BLaER1 treated with 17β-estradiol and CSF1 and Interleukin-3, amounts not matched to agents 10 nM and 100 nM (cell line): ENCODE measurements around the gene FAM3A.
"Not testable (repeated sequence)": the region's sequence is repeated elsewhere in the genome, so short reads cannot be mapped to it uniquely, and the experiment has no call there.

ENCODE experiments used
- H3K27ac ChIP-seq, 11 experiments: shearing (Covaris generic); formaldehyde crosslinking; 2 replicates each; pipeline ENCODE4 v1.8.1; 2022
- H3K27me3 ChIP-seq, 11 experiments: shearing (Covaris generic); formaldehyde crosslinking; 2 replicates each; pipeline ENCODE4 v1.8.1; 2022
- H3K36me3 ChIP-seq, 11 experiments: shearing (Covaris generic); formaldehyde crosslinking; 2 replicates each; pipeline ENCODE4 v1.8.1; 2022
- H3K4me1 ChIP-seq, 10 experiments: shearing (Covaris generic); formaldehyde crosslinking; 2 replicates each; pipeline ENCODE4 v1.8.1; 2022
- H3K4me2 ChIP-seq, 11 experiments: shearing (Covaris generic); formaldehyde crosslinking; 2 replicates each; pipeline ENCODE4 v1.8.1; 2022
- H3K4me3 ChIP-seq, 10 experiments: shearing (Covaris generic); formaldehyde crosslinking; 2 replicates each; pipeline ENCODE4 v1.8.1; 2022
- H3K9ac ChIP-seq, 11 experiments: shearing (Covaris generic); formaldehyde crosslinking; 2 replicates each; pipeline ENCODE4 v1.8.1; 2022
- H3K9me3 ChIP-seq, 11 experiments: shearing (Covaris generic); formaldehyde crosslinking; replicated peaks in 1 of 11; 2 replicates each; pipeline ENCODE4 v1.8.1; 2022
- H4K20me1 ChIP-seq, 11 experiments: shearing (Covaris generic); formaldehyde crosslinking; 2 replicates each; pipeline ENCODE4 v1.8.1; 2022
- Cebpa-rat ChIP-seq, 11 experiments: shearing (Covaris generic); IDR thresholded peaks; 2 replicates each; pipeline ENCODE4 v1.8.1; 2022

FAM3A gene

GRCh38 chrX:154540897-154541535 lies 25.0 kb upstream of the FAM3A start:
- Histone ChIP-seq H3K9me3 (peaks cover 0 to 10% (median 5%) of the 10 kb centered on the region in 11 experiments; a peak in 10 of 22 replicates), H3K4me2 (peak overlapping the region in 10 of 11 experiments; percentile 70 to 91 (median 84); a peak in 19 of 22 replicates), H3K27ac (peak overlapping the region; percentile 69 to 98 (median 94); a peak in 21 of 22 replicates)

DNA sequence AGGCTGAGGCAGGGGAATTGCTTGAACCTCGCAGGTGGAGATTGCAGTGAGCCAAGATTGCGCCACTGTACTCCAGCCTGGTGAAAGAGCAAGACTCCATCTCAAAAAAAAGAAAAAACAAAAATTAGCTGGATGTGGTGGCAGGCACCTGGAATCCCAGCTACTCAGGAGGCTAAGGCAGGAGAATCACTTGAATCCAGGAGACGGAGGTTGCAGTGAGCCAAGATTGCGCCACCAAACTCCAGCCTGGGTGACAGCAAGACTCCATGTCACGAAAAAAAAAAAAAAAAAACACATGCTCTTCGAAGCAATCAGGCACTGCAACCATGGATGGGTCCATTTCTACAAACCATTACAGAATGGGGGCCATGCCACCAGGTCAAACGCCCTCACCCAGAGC lies 24.3 kb upstream of the FAM3A start:
- Histone ChIP-seq H3K36me3 (peaks cover 6 to 38% (median 16%) of the 10 kb centered on the region in 11 experiments; a peak in 17 of 22 replicates), H4K20me1 (peaks cover 0 to 53% (median 15%) of the 10 kb centered on the region in 11 experiments; a peak in 15 of 22 replicates), H3K4me1 (peaks cover 38 to 64% (median 48%) of the 10 kb centered on the region in 10 experiments), H3K9ac (peak overlapping the region in 5 of 11 experiments; percentile 81 to 87 (median 85); a peak in 4 of 22 replicates), H3K27ac (peak overlapping the region in 8 of 11 experiments; percentile 86 to 98 (median 96); a peak in 14 of 22 replicates), H3K4me2 (peak overlapping the region in 3 of 11 experiments; percentile 70 to 90 (median 83); a peak in 3 of 22 replicates), H3K27me3 (peaks cover 65 to 100% (median 97%) of the 10 kb centered on the region in 11 experiments)
- not testable (repeated sequence) for H3K9me3 ChIP-seq, H3K4me3 ChIP-seq

More at GRCh38 chrX:154540897-154541535, 25.0 kb upstream of the FAM3A start:
- H3K9ac ChIP-seq = peak overlapping the region; percentile 69 to 87 (median 81); a peak in 18 of 22 replicates
- peaks cover 45 to 71% (median 54%) of the 10 kb centered on the region in 10 experiments for H3K4me1 ChIP-seq
- H3K4me3 ChIP-seq = peak overlapping the region in 1 of 10 experiments; percentile 17; a peak in 1 of 20 replicates
- H4K20me1 ChIP-seq = peaks cover 0 to 46% (median 9%) of the 10 kb centered on the region in 11 experiments; a peak in 15 of 22 replicates
- no peak for TF ChIP-seq Cebpa-rat (IDR thresholded peaks at IDR 0.05)
- peaks cover 63 to 100% (median 94%) of the 10 kb centered on the region in 11 experiments for H3K27me3 ChIP-seq
- peaks cover 0 to 36% (median 13%) of the 10 kb centered on the region in 11 experiments; a peak in 14 of 22 replicates for H3K36me3 ChIP-seq

GRCh38 chrX:154539077-154539476 lies 23.0 kb upstream of the FAM3A start:
- H3K4me1 ChIP-seq = peaks cover 25 to 58% (median 39%) of the 10 kb centered on the region in 10 experiments

DNA sequence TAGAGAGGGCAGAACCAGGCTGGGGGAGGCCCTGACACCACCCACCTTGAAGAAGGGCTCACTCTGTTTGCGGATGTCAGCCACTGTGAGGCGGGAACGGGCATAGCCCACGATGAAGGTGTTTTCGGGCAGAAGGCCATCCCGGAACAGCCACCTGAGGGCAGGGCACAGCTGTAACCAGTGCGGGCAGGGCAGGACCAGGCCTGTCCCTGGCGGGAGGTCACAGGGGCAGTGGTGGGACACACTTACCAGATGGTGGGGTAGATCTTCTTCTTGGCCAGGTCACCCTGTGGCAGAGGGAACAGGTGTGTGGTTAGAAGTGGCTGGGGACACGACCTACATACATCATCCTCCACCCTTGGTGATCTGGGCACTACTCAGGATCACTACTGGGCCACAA lies 19.9 kb upstream of the FAM3A start:
- Histone ChIP-seq H3K9ac (no peak overlapping the region; a peak in 1 of 22 replicates), H3K36me3 (peaks cover 22 to 57% (median 41%) of the 10 kb centered on the region in 11 experiments; a peak in 20 of 22 replicates), H3K4me1 (peaks cover 0 to 27% (median 9%) of the 10 kb centered on the region in 10 experiments; a peak in 17 of 20 replicates), H3K27ac (peak overlapping the region in 1 of 11 experiments; percentile 37; a peak in 1 of 22 replicates), H3K4me2 (no peak overlapping the region), H3K4me3 (no peak overlapping the region), H4K20me1 (peaks cover 0 to 79% (median 35%) of the 10 kb centered on the region in 11 experiments; a peak in 16 of 22 replicates), H3K9me3 (no peaks in the 10 kb centered on the region), H3K27me3 (peaks cover 48 to 91% (median 68%) of the 10 kb centered on the region in 11 experiments)
- no peak for TF ChIP-seq Cebpa-rat (IDR thresholded peaks at IDR 0.05)

More at GRCh38 chrX:154539077-154539476, 23.0 kb upstream of the FAM3A start:
- H3K9me3 ChIP-seq = no peaks in the 10 kb centered on the region
- H3K4me2 ChIP-seq = no peak overlapping the region
- peaks cover 64 to 98% (median 88%) of the 10 kb centered on the region in 11 experiments for H3K27me3 ChIP-seq
- no peak for TF ChIP-seq Cebpa-rat (IDR thresholded peaks at IDR 0.05)
- no peak overlapping the region for H3K4me3 ChIP-seq
- H3K36me3 ChIP-seq = peaks cover 8 to 37% (median 19%) of the 10 kb centered on the region in 11 experiments; a peak in 19 of 22 replicates
- H4K20me1 ChIP-seq = peaks cover 0 to 64% (median 24%) of the 10 kb centered on the region in 11 experiments; a peak in 16 of 22 replicates
- no peak overlapping the region for H3K27ac ChIP-seq
- peak overlapping the region in 2 of 11 experiments; percentile 2 to 11; a peak in 1 of 22 replicates for H3K9ac ChIP-seq

GRCh38 chrX:154534526-154535322 lies 18.7 kb upstream of the FAM3A start:
- peaks cover 46 to 91% (median 70%) of the 10 kb centered on the region in 11 experiments for H3K27me3 ChIP-seq
- H3K27ac ChIP-seq = peak overlapping the region in 7 of 11 experiments; percentile 24 to 67 (median 61); a peak in 13 of 22 replicates
- peaks cover 0 to 18% (median 5%) of the 10 kb centered on the region in 10 experiments; a peak in 15 of 20 replicates for H3K4me1 ChIP-seq
- TF ChIP-seq Cebpa-rat (IDR thresholded peaks at IDR 0.05) = no peak
- peaks cover 0 to 85% (median 37%) of the 10 kb centered on the region in 11 experiments; a peak in 16 of 22 replicates for H4K20me1 ChIP-seq
- H3K9me3 ChIP-seq = no peaks in the 10 kb centered on the region
- H3K4me2 ChIP-seq = peak overlapping the region in 10 of 11 experiments; percentile 9 to 65 (median 44); a peak in 17 of 22 replicates
- peaks cover 22 to 60% (median 38%) of the 10 kb centered on the region in 11 experiments; a peak in 20 of 22 replicates for H3K36me3 ChIP-seq
- peak overlapping the region in 10 of 11 experiments; percentile 15 to 68 (median 56); a peak in 15 of 22 replicates for H3K9ac ChIP-seq
- H3K4me3 ChIP-seq = no peak overlapping the region

GRCh38 chrX:154532690-154533089 lies 16.7 kb upstream of the FAM3A start:
- no peak overlapping the region for H3K27ac ChIP-seq
- no peaks in the 10 kb centered on the region for H3K9me3 ChIP-seq
- H3K9ac ChIP-seq = no peak overlapping the region
- TF ChIP-seq Cebpa-rat (IDR thresholded peaks at IDR 0.05) = no peak
- no peak overlapping the region for H3K4me3 ChIP-seq
- H3K36me3 ChIP-seq = peaks cover 22 to 56% (median 38%) of the 10 kb centered on the region in 11 experiments; a peak in 20 of 22 replicates
- H3K4me1 ChIP-seq = peaks cover under 1 to 13% (median 5%) of the 10 kb centered on the region in 10 experiments; a peak in 16 of 20 replicates
- H3K4me2 ChIP-seq = no peak overlapping the region
- peaks cover 39 to 87% (median 66%) of the 10 kb centered on the region in 11 experiments for H3K27me3 ChIP-seq
- H4K20me1 ChIP-seq = peaks cover 0 to 74% (median 33%) of the 10 kb centered on the region in 11 experiments; a peak in 16 of 22 replicates

- no peak overlapping the region for H3K4me3 ChIP-seq
- no peak overlapping the region for H3K4me2 ChIP-seq
- H3K4me1 ChIP-seq = peaks cover 10 to 22% (median 14%) of the 10 kb centered on the region in 10 experiments; a peak in 17 of 20 replicates
- peaks cover 40 to 87% (median 66%) of the 10 kb centered on the region in 11 experiments for H3K27me3 ChIP-seq
- peaks cover 22 to 56% (median 38%) of the 10 kb centered on the region in 11 experiments; a peak in 20 of 22 replicates for H3K36me3 ChIP-seq
- H3K27ac ChIP-seq = no peak overlapping the region
- no peaks in the 10 kb centered on the region for H3K9me3 ChIP-seq
- H4K20me1 ChIP-seq = peaks cover 0 to 66% (median 29%) of the 10 kb centered on the region in 11 experiments; a peak in 16 of 22 replicates
- TF ChIP-seq Cebpa-rat (IDR thresholded peaks at IDR 0.05) = no peak
- no peak overlapping the region for H3K9ac ChIP-seq
These were observed 15.6 kb upstream of the FAM3A start for GRCh38 chrX:154531626-154532025.

DNA sequence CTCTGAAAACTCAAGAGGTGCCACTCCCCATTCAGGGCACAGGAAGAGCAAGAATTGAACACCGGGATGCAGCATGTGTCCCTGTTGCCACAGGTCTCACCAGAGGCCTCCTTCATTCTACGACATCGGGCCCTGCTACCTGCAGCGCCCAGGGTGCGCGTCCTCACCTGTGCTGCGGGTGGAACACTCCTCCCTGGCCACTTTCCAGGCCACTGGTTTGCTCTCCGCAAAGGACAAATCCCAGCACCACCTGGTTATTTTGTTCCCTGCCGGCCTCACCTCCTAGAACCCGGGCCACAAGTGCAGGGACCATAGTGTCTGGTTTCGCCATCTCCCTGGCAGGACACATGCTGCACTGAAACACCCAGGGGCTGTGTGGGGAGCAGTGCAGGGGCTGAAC lies 14.3 kb upstream of the FAM3A start:
- no peak for TF ChIP-seq Cebpa-rat (IDR thresholded peaks at IDR 0.05)
- H3K4me1 ChIP-seq = peaks cover 15 to 31% (median 22%) of the 10 kb centered on the region in 10 experiments; a peak in 19 of 20 replicates
- H3K27me3 ChIP-seq = peaks cover 42 to 87% (median 66%) of the 10 kb centered on the region in 11 experiments
- H3K36me3 ChIP-seq = peaks cover 14 to 47% (median 32%) of the 10 kb centered on the region in 11 experiments; a peak in 20 of 22 replicates
- no peak overlapping the region for H3K4me3 ChIP-seq
- no peak overlapping the region for H3K4me2 ChIP-seq
- H3K9me3 ChIP-seq = no peaks in the 10 kb centered on the region
- no peak overlapping the region for H3K9ac ChIP-seq
- H4K20me1 ChIP-seq = peaks cover 0 to 53% (median 19%) of the 10 kb centered on the region in 11 experiments; a peak in 15 of 22 replicates
- H3K27ac ChIP-seq = no peak overlapping the region
